ENCODE results near the gene PMM1.

- TF ChIP-seq TAF1 (IDR thresholded peaks at IDR 0.05; ENCODE audit: borderline replicate concordance, low read depth, low read length) (no peak), SIN3A (IDR thresholded peaks at IDR 0.05; ENCODE audit: borderline replicate concordance, low read depth, low read length) (no peak), POLR2AphosphoS5 (IDR thresholded peaks at IDR 0.05; ENCODE audit: low read depth, low read length) (no peak), CHD2 (IDR thresholded peaks at IDR 0.05; ENCODE audit: low read length, partially characterized antibody) (no peak), EP300 (IDR thresholded peaks at IDR 0.05; ENCODE audit: borderline replicate concordance in 1 of 2, low read depth in 1 of 2, low read length in 1 of 2) (no peak), GATA2 (CRISPR knock-in tag; IDR thresholded peaks at IDR 0.05) (no peak), RFX5 (IDR thresholded peaks at IDR 0.05; ENCODE audit: low read length) (no peak), MEF2A (IDR thresholded peaks at IDR 0.05; ENCODE audit: borderline replicate concordance, low read depth) (no peak), SMC3 (IDR thresholded peaks at IDR 0.05; ENCODE audit: low read depth, low read length) (no peak)
- TF ChIP-seq, protein P1, sequence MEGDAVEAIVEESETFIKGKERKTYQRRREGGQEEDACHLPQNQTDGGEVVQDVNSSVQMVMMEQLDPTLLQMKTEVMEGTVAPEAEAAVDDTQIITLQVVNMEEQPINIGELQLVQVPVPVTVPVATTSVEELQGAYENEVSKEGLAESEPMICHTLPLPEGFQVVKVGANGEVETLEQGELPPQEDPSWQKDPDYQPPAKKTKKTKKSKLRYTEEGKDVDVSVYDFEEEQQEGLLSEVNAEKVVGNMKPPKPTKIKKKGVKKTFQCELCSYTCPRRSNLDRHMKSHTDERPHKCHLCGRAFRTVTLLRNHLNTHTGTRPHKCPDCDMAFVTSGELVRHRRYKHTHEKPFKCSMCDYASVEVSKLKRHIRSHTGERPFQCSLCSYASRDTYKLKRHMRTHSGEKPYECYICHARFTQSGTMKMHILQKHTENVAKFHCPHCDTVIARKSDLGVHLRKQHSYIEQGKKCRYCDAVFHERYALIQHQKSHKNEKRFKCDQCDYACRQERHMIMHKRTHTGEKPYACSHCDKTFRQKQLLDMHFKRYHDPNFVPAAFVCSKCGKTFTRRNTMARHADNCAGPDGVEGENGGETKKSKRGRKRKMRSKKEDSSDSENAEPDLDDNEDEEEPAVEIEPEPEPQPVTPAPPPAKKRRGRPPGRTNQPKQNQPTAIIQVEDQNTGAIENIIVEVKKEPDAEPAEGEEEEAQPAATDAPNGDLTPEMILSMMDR (IDR thresholded peaks at IDR 0.05): no peak
- TF ChIP-seq, protein P2, sequence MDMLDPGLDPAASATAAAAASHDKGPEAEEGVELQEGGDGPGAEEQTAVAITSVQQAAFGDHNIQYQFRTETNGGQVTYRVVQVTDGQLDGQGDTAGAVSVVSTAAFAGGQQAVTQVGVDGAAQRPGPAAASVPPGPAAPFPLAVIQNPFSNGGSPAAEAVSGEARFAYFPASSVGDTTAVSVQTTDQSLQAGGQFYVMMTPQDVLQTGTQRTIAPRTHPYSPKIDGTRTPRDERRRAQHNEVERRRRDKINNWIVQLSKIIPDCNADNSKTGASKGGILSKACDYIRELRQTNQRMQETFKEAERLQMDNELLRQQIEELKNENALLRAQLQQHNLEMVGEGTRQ (IDR thresholded peaks at IDR 0.05; ENCODE audit: borderline replicate concordance, low read depth, low read length): no peak
Observed at GRCh38 chr22:41575533-41575932, 14.1 kb downstream of the PMM1 start.

All from SK-N-SH (cell line).